ENCODE results near the gene SCGB1C1. TPM values are rescaled to one million over a fixed set of nuclear protein-coding genes. Genes with fewer than 3 reads are reported as not detected.
"Not testable (repeated sequence)": the region's sequence is repeated elsewhere in the genome, so short reads cannot be mapped to it uniquely, and the experiment has no call there.

Gene SCGB1C1
- not detected for total RNA-seq (ENCODE audit: unreplicated experiment)
- long read RNA-seq: 0 reads

DNA sequence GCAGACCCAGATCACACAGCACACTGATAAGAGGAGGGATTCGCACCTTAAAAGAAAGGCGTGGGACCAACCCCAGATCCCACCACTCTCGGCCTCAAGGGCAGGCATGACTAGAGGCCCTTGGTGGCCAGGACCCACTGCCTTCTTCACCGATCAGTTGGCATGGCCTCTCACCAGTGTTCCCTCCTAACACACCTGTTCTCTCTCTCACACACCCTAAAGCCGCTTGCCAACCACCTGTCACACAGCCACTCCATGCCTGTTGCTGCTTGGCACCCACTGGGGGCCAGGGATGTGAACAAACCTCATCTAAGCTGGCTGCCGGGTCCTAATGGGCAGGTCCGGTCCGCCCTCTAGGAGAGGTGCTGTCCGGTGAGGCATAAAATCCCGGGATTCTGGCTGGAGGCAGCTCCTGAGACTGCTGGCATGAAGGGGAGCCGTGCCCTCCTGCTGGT, at the start of gene SCGB1C1:
TSS of gene SCGB1C1 (plus strand) at position 405 of the 455 bp plus-strand sequence. CDS start at position 427, 22 bp downstream.
- DNase-seq; H3K27ac Mint-ChIP-seq (ENCODE audit: unreplicated experiment); H3K9me3 Mint-ChIP-seq (ENCODE audit: unreplicated experiment); H3K27me3 Mint-ChIP-seq (ENCODE audit: unreplicated experiment); H3K4me3 Mint-ChIP-seq (ENCODE audit: unreplicated experiment); H3K36me3 Mint-ChIP-seq (ENCODE audit: unreplicated experiment); H3K4me1 Mint-ChIP-seq (ENCODE audit: low read depth, unreplicated experiment): not testable (repeated sequence)

DNA sequence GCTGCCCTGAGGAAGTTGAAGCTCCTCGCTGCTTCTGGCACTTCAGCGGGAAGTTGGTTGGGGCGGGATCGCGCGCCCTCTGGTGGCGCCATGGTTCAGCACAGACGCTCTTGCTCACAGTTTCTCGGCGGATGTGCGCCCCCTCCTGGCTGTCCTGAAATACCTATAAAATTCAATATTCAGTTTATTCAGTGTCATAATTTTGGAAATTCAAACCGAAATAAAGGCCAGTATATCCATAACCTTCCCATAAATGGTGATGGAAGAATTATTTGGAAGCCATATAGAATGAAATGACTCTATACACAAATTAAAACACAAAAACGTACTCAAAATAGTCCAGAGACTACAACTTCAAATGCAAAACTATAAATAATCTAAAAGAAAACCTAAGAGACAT, 12.6 kb upstream of the SCGB1C1 start:
- H3K27me3 Mint-ChIP-seq (ENCODE audit: unreplicated experiment): not testable (repeated sequence)

DNA sequence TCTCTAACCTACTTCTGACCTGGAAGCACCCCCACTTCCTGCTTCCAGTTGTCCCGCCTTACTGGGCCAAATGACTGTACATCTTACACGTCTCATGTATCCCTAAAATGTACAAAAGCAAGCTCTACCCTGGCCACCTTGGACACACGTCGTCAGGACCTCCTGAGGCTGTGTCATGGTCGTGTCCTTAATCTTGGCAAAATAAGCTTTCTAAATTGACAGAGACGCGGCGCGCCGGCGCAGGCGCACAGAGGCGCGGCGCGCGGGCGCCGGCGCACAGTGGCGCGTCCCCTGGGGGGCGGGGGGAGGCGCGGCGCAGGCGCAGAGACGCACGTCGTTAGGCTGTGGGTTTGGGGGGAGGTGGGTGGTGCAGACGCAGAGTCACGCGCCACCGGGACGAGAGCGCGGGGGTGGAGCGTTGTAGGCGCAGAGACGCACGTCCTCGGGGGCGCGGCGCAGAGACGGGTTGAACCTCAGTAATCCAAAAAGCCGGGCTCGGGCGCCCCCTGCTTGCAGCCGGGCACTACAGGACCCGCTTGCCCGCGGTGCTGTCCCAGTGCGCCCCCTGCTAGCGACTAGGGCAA, 3.6 kb upstream of the SCGB1C1 start:
- DNase-seq: peak; percentile 12
- not testable (repeated sequence) for H3K4me3 Mint-ChIP-seq (ENCODE audit: unreplicated experiment); H3K4me1 Mint-ChIP-seq (ENCODE audit: low read depth, unreplicated experiment)

More for the DNA sequence above, 12.6 kb upstream of the SCGB1C1 start:
- not testable (repeated sequence) for H3K27ac Mint-ChIP-seq (ENCODE audit: unreplicated experiment); H3K4me1 Mint-ChIP-seq (ENCODE audit: low read depth, unreplicated experiment); H3K9me3 Mint-ChIP-seq (ENCODE audit: unreplicated experiment); H3K4me3 Mint-ChIP-seq (ENCODE audit: unreplicated experiment); DNase-seq; H3K36me3 Mint-ChIP-seq (ENCODE audit: unreplicated experiment)
- TF ChIP-seq, protein P1, sequence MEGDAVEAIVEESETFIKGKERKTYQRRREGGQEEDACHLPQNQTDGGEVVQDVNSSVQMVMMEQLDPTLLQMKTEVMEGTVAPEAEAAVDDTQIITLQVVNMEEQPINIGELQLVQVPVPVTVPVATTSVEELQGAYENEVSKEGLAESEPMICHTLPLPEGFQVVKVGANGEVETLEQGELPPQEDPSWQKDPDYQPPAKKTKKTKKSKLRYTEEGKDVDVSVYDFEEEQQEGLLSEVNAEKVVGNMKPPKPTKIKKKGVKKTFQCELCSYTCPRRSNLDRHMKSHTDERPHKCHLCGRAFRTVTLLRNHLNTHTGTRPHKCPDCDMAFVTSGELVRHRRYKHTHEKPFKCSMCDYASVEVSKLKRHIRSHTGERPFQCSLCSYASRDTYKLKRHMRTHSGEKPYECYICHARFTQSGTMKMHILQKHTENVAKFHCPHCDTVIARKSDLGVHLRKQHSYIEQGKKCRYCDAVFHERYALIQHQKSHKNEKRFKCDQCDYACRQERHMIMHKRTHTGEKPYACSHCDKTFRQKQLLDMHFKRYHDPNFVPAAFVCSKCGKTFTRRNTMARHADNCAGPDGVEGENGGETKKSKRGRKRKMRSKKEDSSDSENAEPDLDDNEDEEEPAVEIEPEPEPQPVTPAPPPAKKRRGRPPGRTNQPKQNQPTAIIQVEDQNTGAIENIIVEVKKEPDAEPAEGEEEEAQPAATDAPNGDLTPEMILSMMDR (IDR thresholded peaks at IDR 0.05; ENCODE audit: partially characterized antibody, unreplicated experiment): peak; percentile 31

DNA sequence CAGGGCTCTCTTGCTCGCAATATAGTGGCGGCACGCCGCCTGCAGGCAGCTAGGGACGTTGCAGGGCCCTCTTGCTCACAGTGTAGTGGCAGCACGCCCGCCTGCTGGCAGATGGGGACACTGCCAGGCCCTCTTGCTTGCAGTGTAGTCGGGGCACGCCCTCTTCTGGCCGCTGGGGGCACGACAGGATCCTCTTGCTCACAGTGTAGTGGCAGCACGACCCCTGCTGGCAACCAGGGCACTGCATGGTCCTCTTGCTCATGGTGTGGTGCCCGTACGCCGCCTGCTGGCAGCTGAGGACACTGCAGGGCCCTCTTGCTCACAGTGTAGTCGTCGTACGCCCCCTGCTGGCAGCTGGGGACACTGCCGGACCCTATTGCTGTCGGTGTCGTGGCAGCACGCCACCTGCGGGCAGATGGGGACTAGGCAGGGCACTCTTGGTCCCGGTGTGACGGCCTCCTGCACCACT, 3.0 kb upstream of the SCGB1C1 start:
- H3K4me3 Mint-ChIP-seq (ENCODE audit: unreplicated experiment); H3K27me3 Mint-ChIP-seq (ENCODE audit: unreplicated experiment); H3K4me1 Mint-ChIP-seq (ENCODE audit: low read depth, unreplicated experiment); H3K27ac Mint-ChIP-seq (ENCODE audit: unreplicated experiment); H3K9me3 Mint-ChIP-seq (ENCODE audit: unreplicated experiment); H3K36me3 Mint-ChIP-seq (ENCODE audit: unreplicated experiment): not testable (repeated sequence)
- TF ChIP-seq, protein P1 (IDR thresholded peaks at IDR 0.05; ENCODE audit: partially characterized antibody, unreplicated experiment): peak; percentile 57
- DNase-seq: peak; percentile 45

More for the DNA sequence above, 3.6 kb upstream of the SCGB1C1 start:
- H3K9me3 Mint-ChIP-seq (ENCODE audit: unreplicated experiment); H3K36me3 Mint-ChIP-seq (ENCODE audit: unreplicated experiment); H3K27ac Mint-ChIP-seq (ENCODE audit: unreplicated experiment); H3K27me3 Mint-ChIP-seq (ENCODE audit: unreplicated experiment): not testable (repeated sequence)

DNA sequence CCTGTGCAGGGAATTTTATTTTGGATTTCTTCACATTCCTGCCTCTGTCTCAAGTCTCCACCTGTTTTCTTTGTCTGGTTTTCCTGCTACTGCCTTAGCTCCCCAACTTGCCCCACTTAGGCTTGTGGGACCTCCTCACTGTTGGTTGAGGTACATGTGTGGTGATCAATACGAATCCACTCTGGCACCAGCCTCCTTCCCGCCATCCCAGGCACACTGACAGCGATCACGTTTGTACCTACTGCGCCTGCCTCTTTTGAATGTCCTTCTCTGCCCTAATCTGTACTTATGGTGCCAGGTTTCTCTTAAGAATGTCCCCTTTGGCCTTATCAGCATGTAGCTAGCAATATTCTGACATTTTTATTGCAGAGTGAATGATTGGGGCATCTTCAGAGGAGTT, 2.3 kb upstream of the SCGB1C1 start:
- H3K36me3 Mint-ChIP-seq (ENCODE audit: unreplicated experiment); DNase-seq; H3K4me3 Mint-ChIP-seq (ENCODE audit: unreplicated experiment); H3K27ac Mint-ChIP-seq (ENCODE audit: unreplicated experiment); H3K4me1 Mint-ChIP-seq (ENCODE audit: low read depth, unreplicated experiment); H3K27me3 Mint-ChIP-seq (ENCODE audit: unreplicated experiment); H3K9me3 Mint-ChIP-seq (ENCODE audit: unreplicated experiment): not testable (repeated sequence)

DNA sequence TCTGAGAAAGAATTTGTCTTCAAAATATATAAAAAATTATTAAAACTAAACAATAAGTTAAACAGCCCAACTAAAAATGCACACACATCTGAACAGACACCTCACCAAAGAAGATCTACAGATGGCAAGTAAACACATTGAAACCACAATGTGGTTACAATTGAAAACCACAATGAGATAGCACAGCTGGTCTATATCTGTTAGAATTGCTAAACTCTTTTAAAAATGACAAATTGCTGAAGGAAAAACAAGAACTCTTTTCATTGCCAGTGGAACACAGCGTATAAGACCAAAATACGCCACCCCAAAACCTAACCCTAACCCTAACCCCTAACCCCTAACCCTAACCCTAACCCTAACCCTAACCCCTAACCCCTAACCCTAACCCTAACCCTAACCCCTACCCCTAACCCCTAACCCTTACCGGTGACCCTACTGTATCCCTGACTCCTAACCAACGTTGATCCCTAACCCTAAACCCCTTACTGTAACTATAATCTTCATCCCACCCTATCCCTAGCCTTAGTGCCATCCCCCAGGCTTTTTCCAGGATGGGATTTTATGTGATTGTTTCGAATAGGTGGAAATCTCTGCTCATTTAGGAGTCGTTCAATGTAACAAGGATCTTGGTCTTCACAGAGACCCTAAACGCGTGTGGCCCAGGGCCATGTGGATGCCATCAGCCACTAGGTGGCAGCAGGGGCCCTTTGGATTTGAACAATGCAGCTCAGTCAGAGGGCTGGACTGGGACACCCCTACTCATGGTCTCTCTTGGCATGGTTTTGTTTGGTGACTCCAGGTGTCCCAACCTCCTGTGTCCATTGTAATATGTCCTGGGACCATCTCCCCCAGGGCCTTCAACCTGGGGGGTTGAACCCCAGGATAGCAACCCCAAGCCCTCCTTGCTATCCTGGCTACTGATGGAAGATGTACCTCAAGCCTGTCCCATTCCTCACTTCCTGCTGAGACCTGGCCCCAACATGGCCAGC, 1.1 kb upstream of the SCGB1C1 start:
- DNase-seq: peak; percentile 2
- H3K4me3 Mint-ChIP-seq (ENCODE audit: unreplicated experiment); H3K36me3 Mint-ChIP-seq (ENCODE audit: unreplicated experiment); H3K27ac Mint-ChIP-seq (ENCODE audit: unreplicated experiment); H3K4me1 Mint-ChIP-seq (ENCODE audit: low read depth, unreplicated experiment); H3K27me3 Mint-ChIP-seq (ENCODE audit: unreplicated experiment); H3K9me3 Mint-ChIP-seq (ENCODE audit: unreplicated experiment): not testable (repeated sequence)

DNA sequence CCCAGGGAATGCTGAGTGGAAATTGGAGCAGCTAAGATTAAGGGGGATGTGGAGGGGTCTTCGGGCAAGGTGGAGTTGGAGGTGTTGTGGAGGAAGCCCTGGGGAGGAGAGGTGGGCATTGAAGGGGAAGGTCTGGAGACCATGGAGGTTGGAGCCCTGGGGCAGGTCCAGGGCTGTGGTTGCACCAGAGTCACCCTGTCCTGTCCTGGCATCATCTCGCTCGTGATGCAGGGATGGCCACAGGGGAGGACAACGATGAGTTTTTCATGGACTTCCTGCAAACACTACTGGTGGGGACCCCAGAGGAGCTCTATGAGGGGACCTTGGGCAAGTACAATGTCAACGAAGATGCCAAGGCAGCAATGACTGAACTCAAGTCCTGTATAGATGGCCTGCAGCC, 603 bp downstream of the SCGB1C1 start:
- H3K27ac Mint-ChIP-seq (ENCODE audit: unreplicated experiment); H3K36me3 Mint-ChIP-seq (ENCODE audit: unreplicated experiment); H3K9me3 Mint-ChIP-seq (ENCODE audit: unreplicated experiment); H3K27me3 Mint-ChIP-seq (ENCODE audit: unreplicated experiment); H3K4me3 Mint-ChIP-seq (ENCODE audit: unreplicated experiment); H3K4me1 Mint-ChIP-seq (ENCODE audit: low read depth, unreplicated experiment): not testable (repeated sequence)
- peak; percentile 10 for DNase-seq
